Upper lobe of left lung (tissue), 4 donors: ENCODE data around the gene RPL27.

Experiments used
- POLR2AphosphoS5 ChIP-seq, 2 donors: sonication (generic); formaldehyde crosslinking; IDR thresholded peaks; one replicate each; pipeline ENCODE4 v1.5.1; 2017; ENCODE audit warnings: antibody characterized with exemption in 2 of 2
- TF ChIP-seq, protein P1 (sequence below), 6 experiments: fragments of 450-650 bp in 4 of 6; fragments of 200-600 bp in 2 of 6; sonication (generic) in 2 of 6; IDR thresholded peaks; one replicate each; pipeline ENCODE4 v1.5.1; 2016 to 2019; ENCODE audit warnings: antibody characterized with exemption in 6 of 6

DNA sequence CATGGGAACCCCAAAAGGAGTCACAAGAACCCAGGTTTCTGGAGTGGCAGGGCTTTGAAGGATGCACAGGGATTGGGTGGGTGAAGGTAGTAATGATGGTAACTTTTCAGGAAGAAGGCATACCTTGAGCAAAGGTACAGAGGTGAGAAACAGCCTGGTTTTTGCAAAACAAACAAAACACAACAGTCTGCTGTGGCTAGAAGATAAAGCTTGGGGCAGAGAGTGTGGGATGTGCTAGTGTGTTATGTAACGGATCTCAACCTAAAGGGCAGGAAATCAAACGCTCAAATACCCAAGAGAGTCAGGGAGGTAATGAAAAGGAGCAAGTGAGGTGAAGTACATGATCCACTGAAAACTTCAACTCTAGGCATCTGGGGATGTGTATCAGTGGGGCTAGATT is 23.0 kb upstream of the RPL27 start:
- TF ChIP-seq, protein P1, sequence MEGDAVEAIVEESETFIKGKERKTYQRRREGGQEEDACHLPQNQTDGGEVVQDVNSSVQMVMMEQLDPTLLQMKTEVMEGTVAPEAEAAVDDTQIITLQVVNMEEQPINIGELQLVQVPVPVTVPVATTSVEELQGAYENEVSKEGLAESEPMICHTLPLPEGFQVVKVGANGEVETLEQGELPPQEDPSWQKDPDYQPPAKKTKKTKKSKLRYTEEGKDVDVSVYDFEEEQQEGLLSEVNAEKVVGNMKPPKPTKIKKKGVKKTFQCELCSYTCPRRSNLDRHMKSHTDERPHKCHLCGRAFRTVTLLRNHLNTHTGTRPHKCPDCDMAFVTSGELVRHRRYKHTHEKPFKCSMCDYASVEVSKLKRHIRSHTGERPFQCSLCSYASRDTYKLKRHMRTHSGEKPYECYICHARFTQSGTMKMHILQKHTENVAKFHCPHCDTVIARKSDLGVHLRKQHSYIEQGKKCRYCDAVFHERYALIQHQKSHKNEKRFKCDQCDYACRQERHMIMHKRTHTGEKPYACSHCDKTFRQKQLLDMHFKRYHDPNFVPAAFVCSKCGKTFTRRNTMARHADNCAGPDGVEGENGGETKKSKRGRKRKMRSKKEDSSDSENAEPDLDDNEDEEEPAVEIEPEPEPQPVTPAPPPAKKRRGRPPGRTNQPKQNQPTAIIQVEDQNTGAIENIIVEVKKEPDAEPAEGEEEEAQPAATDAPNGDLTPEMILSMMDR (IDR thresholded peaks at IDR 0.05) = no peak
- no peak for TF ChIP-seq POLR2AphosphoS5 (IDR thresholded peaks at IDR 0.05)
